Activated CD4-positive, alpha-beta T cell treated with anti-CD3 and anti-CD28 coated beads, Interleukin-2, amount 50 U/mL, for 24 hours (primary cell): Measurements from ENCODE around the gene STIMATE.

Experiments used
- DNase-seq, 2 donors: peaks; one replicate each; pipeline ENCODE4 v3.0.0-alpha.2; 2020; ENCODE audit warnings: low read depth in 1 of 2, low spot score in 1 of 2

The STIMATE gene

DNA sequence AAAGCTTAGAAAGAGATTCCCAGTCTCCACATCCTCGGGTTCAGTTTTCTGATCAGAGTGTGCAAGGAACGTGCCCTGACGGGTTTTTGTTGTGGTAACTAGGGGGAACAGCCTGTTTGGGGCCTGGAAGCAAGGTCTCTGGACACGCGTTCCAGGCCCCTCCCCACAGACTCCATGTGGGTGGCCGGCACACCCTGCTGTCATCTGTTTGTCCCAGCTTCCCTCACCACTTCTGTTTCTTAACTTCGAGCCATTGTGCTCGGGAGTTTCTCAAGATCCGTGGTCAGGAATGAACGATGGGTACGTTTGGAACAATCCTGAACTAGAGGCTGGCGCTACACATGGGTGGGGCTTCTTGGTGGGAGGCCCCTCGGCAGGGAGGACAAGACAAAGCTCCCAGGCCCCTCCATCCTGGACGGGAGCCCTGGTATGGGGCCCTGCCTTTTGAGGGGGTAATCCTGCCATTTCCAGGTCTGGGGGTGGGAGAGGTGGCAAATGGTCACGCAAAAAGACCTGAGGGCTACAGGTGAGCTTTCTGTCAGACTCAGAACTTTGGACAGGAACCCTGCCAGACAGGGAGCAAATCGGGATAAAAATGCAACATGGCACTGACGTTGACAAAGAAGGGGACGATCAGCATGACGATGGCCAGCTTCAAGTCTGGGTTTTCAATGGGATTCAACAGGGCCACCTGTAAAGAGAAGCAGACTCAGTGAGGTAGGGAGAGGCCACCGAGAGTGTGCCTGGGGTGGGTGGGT is 54.1 kb downstream of the STIMATE start:
- DNase-seq: no peak

DNA sequence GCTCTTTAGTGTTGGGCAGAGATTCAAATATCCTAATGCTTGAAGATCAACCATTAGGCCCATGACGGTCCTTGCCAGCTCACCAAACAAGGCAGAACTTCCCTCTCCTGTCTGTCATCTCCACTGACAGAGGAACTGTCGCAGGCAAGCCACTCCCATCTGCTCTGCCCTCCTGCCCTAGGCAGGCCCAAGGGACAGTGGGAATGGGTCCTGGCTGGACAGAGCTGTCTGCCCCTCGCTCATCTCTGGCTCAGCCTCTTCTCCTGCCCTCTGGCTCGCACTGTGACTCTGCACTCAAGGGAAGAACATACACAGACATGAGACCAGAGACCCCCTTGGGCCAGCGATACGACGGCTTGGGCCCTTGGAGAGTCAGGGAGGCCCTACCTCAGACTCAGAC is 54.9 kb downstream of the STIMATE start:
- no peak for DNase-seq

DNA sequence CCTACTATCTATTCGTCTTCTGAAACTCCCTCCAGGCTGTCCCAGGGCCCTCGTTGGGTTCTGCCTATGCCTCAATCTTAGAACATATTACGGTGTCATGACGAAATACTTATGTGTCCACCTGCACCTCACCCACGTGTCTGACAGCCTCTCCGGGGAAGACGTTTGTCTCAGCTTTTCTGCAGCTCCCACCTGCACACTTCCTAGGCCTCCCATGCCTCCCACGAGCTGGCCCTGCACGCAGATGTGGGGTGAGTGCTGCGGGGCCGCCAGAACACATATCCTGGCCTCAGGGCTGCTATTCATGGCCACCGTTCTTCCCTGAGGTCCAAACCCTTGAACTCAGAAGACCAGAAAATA is 55.4 kb downstream of the STIMATE start:
- DNase-seq: no peak

DNA sequence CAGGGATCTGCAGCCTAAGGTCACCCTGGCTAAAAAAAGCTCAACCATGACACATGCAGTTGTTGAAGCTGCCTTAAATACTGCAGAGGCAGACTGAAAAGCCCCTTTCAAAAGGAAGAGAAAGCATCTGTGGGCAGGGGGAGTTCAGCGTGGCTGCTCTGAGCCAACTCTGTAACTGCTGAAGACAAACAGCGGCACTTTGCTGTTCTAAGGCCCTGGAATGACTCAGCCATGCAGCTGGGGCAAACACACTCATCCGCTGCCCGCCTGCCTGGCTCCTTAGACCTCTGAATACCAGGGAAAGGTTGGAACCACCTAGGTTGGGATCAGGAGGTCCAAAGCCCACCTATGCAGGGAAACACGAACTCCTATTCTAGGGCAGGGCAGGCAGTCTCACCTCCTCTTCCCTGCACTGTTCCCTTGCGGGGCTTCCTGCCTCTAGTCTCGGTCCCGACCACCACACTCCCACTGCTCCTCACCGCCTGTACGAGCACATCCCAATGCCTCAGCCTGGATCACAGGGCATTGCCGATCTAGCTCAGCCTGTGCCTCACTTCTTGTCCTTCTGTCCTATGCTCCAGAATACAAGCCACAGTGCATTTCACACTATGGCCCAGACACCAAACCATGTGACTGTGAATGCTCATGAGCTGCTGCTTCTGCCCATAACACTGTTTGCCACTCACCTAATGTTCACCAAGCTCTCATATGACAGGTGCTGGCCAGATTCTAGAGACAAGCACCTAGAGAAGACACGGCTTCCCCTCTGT is 56.0 kb downstream of the STIMATE start:
- DNase-seq: no peak

DNA sequence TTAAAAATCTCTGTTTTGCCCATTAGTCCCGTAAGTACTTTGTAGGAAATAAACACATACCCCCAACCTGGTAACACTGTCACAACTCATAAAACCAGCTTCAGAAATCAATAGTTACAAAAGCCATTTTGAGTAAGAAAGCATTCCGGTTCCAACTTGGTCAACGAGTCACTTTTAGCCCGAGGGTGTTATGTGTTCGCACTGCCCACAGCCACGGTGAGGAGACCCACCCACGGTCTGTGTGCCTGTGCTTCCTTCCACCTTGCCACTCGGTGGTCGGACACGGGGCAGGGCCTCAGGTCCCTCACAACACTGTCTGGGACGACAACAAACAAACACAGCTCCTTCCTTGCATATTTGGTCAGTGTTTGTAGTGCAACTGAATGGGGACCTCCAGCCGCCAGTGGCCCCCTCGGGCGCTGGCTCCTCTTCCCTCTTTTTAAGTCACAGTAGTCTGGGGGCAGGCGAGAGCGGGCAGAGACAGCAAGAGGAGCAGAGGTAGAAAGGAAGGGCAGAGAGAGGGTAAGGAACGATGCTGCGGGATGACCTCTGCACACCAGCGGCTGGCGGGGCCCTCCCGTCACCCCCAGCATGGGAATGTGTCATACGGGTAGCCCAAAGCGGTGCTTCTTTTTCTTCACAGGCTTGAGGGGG is 57.3 kb downstream of the STIMATE start:
- DNase-seq: no peak

DNA sequence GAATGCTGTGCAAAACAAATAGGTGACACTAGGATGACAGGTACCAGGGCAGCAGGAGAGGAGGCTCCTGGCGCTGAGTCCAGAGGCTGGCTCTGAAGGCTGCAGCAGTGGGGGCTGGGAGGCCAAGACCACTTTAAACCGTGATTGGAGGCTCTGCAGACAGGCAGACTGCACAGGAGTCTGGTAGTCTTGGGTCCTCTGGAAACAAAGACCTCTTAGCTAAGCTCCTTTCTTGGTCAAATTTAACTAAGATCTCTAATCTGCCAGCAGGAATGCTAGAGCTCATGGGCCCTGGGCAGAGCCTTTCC is 58.1 kb downstream of the STIMATE start:
- no peak for DNase-seq

DNA sequence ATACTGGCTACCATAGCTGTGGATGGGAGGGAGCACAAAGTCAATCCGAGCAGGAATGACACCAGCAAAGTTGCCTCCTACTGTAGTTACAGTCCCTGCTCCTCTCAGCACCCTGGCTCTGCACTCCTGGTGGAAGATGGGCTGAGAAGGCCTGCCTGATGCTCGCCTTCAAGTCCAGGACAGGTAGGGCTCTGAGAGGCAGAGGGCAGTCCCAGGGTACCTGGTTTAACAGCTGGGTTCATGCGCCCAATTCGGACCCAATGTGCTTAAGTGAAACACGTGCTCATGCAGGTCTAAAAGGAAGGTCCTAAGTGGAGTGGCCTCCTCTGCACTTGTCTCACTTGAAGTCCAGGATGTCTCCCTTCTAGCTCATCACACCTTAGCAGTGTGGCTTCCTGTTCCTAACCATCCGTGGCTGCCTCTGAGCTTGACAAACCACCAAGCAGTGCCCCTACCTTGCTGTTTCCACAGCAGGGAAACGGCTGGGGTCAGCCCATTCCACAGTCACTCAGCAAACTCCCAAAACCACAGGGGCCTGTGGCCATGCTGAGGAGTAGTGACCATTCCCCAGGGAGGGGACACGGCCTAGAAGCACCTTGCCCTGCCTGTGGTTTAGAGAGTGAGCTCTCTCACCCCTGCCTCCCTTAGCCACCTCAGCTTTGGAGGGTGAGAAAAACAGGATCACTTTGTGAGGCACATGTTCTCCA is 58.6 kb downstream of the STIMATE start:
- no peak for DNase-seq

DNA sequence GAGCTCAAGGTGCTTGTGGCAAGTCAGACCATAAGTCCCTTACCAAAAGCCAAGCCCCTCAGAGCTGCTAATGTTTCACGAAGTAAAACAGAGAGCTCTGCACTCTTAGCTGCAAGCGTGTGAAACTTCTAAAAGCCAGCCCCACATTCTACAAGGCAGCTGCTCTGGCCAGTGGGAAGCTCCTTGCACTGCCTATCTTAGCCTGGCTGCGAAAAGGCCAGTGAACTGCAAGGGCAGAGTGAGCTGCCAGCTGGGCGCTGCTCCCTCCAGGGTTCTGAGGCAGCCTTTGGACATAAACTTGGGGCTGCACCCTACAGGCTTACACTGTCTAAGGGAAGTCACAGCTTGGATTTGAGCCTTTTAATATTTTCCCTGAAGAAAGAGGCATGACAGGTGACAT is 60.4 kb downstream of the STIMATE start:
- DNase-seq: no peak

DNA sequence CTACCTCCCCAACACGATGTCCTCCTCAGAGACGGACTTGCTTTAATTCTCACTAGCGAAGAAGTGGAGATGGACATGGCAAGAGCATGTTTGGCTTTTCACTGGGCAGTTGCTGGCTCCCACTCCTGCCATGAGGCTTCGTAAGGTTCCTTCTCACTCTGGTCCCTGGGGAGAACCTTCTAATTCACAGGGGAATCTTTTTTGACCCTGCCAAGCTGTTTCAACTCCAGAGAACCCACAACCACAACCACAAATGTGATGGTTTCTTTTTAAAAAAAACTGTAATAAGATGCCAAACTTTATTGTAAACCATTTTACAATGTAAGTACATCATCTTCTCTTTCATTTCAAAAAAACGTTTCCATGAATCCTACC is 60.9 kb downstream of the STIMATE start:
- no peak for DNase-seq

DNA sequence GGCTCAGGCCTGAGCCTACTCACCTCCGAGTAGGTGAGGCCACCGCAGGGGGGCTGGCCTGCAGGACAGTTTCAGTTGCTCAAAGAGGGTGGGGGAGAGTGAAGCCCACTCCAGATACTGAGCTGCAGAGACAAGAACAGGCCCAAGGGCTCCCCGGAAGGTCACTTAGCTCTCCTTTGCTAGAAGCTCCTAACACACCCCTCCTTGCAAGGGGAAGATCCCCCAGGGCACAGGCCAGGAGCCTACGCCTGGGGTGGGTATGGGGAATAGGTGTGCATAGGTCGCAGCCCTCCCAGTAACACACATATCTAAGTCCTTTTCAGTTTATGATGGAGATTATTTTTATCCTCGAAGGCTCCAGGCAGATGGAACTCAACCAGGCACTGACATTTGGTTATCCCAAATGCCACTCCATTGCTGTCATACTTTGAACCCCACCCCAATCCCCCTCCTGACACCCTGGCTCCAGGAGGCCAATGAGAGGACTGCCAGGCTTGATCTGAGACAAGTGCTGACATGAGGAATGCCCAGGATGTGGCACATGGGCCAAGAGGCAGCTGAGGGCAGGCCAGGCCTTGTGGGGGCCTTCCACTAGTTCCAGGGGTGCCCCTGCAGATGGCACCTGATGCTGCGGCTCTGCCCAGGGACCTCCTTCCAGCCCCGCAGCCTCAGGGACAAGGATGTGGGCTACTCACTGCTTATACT is 61.4 kb downstream of the STIMATE start:
- DNase-seq: no peak

DNA sequence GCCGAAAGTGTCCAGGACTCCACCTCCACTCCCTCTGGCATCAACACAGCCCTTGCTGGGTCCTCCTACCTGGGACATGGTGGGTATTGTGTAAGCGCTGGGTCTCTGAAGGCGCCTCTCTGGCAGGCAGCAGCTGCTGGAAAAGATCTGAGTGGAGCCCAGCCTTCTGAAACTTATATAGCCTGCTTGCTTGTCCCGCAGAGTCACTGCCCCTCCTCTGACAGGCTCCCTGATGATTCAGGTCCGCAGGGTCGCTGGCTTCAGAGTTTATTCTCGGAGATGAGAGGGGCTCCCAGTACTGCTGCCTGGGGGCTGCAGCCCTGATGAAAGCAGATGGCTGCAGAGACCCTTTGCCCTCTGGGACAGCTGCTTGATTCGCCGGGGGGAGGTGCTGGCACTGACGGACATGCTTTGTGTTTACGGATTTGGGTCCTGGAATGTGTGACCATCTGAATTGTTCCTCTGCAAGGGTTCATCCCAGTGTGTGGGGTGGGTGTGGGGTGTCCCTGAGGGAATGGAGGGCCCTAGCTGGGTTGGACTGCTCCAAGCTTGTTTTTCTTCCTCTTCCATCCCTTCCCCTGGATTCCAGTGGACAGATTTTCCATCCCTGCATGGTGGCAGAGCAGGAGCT is 62.4 kb downstream of the STIMATE start, which contains the start of gene MUSTN1:
MUSTN1 (minus strand) TSS at position 149 of the 631 bp plus-strand sequence; CDS start at position 78, 71 bp downstream.
- no peak for DNase-seq

DNA sequence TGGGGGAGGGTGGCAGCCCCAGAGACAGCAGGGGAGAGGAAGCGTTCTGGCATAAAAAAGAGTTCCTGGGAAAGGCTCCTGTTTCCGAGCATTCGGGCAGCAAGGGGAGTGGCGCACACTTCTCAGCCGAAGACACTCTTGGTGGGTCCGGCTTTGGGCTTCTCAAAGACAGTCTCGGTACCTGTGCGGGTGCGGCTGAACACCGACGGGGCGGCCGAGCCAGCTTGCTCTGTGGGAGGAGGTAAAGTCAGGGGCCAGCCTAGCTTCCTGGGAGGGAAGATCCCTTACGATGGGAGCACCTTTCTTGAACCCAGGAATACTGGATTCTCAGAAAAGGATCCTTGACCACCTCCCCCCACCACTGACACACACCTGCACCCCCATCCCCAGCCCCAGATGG is 64.1 kb downstream of the STIMATE start:
- no peak for DNase-seq

DNA sequence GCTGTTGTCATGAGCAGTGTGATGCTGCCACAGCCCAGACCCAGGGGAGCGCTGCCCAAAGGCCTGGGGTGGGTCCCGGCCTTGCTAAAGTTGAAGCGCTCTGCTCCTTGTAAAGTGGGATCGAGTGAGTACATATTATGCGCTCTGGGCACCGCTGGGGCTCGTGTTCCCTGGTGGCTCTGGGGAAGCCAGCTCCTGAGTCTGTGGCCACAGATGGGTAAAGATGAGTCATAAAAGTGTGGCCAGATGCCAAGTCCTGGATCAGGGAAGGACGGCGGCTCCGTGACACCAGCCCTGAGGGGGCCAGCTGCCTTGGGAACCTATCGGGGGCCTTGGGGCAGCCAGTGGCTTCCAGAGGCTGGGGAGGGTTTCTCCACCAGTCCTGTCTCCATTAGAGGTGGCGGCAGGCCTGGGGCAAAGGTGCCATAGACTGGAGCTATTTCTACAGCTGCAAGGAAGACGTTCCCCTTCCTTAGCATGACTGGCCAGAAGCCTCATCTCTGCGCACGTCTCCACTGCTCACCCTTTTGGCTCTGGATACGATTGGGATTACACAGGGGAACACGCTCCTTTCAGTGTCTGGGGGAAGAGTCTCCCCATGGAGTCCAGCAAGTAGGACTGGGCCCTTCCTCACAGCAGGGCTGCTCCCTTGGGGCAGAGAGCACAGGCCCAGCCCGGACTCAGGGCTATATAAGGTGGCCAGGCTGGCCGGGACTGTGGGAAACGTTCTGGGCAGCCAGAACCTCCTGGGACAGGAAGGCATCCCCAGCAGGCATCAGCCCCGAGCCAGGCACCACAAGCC is 65.6 kb downstream of the STIMATE start:
- no peak for DNase-seq

DNA sequence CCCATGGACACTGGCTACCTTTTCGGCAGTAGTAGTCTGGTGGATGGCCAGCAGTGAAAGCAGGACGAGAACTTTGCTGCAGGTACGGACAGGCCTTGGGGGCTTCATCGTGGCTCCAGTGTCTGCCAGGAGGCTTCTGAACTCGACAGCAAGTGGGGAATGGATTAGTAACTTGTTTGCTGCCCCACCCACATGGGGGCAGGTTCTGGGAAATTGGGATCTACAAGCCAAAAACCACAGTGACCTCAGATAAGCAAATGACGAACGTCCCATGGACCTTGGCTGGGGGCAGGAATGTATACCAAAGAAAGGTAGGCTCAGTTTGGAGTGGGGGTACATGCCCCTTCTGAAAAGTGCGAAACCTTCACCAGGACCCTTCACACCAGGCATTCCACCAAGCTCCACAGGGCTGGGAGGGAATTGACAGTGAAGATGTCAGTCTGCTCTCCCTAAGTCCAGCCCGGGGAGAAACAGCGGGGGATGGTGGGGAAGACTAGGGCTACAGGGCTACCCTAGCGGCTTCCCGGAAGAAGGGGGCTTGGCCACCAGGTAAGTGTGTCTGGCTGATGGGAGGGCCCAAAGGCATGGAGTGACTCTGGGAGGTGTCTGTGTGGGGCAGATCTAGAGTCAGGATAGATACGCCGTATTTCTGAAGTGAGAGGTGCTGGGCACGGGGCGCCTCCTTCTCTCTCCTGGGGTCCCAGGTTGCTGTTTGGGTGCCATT is 66.7 kb downstream of the STIMATE start, which contains the start of gene ITIH4:
ITIH4 (minus strand) TSS at position 138 of the 724 bp plus-strand sequence; CDS start at position 108, 30 bp downstream.
- DNase-seq: no peak

DNA sequence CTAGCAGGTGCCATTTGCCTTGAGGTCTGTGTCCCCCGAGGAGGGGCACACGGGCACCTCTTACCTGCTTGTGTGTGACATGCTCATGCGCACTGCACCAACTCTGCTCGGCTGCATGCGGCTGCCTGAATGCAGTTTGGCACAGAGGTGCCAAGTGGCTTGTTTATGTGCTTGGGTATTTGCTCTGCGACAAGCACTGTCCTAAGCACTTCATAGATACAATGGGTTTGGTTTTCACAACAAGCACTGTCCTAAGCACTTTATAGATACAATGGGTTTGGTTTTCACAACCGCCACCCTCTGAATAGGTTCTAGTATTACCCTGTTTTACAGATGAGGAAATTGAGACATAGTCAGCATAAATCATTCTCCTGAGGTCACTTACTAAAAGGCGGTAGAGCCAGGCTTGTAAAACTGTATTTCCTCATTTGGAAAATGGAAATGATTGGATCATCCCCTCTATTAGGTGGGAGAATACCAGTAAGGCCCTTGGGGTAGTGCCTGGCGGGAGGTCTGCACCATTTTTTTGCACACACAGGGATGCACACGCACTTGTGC is 67.4 kb downstream of the STIMATE start:
- no peak for DNase-seq

DNA sequence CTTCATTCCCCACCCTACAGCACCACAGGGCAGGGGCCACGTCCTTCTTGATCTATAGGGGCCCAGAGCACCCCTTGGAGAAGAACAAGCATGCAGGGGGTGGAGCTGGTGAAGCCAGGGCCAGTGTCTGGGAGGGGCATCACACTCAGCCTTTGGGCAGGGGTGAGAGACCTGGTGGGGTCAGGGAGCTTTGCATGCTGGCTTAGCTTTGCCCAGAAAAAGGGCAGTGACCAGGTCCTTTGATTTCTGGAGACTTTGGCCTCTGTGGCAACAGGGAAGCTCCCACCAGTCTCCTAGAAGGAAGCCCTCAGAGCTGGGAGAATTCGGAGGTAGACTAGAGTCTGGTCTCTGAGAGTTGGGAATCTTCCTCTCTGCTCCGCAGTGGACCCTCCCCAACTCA is 67.9 kb downstream of the STIMATE start:
- no peak for DNase-seq

DNA sequence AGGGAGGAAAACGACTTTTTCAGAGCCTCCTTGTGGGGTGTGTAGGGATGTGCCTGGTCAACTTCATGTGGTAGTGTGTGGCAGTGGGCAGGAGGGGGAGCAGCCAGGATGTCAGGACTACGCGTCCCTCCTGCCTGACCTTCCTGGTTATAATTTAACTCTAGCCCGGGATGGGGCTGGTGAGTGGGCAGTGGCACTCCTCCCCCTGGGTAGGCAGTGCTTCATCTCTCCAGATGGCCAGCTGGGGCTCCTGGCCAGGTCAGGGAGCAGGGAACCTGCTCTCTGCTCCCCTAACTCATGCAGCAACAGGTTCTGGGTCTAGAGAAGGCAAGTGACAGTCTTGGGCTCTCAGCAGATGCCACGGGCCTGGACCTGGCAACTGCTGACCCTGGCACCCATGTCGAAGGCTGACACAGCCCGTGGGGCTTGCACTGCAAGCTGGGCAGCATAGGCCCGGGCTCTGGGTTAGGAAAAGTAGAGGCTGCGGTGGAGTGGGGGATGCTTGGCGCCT is 69.4 kb downstream of the STIMATE start:
- no peak for DNase-seq

DNA sequence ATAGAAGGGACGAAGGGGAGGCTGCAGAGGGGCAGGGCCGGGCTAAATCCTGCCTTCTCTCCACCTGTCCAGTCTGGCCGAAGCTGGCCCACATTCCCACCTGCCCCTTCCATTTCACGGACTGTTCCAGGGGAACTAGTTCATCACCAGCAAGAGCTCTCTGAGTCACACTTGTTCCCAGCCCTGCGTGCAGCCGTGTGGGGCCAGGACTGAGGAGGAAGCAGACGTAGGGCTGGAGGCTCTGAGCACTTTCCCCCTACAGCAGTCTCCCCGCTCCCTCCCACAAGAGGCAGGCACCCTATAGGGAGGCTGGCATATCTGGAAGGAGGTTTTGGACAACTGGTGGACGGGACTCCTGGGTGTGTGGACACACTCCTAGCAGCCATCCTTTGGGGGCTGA is 69.9 kb downstream of the STIMATE start:
- no peak for DNase-seq

DNA sequence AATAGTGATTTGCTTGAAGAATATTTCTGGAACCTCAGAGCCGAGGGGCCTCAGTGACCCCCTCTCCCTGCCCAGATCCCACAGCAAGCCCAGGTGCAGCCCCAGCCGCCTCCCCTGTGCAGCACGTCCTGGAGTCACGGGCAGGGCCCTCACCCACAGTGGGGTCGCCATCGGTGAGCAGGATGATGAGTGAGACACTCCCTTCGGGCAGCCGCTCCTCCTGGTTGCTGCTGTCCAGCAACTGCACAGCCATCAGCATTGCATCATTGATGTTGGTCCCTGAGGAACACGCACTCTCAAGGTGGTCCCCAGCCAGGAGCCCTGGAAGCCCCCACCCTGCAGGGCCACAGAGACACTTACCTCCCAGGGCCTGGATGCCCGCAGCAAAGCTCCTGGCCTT is 73.3 kb downstream of the STIMATE start:
- no peak for DNase-seq
